PC-3 (cell line): Measurements from ENCODE around the gene POMP. TPM values are rescaled to one million over a fixed set of nuclear protein-coding genes. Genes with fewer than 3 reads are reported as not detected.

Experiments used
- ATAC-seq: fragments of 200-7000 bp; cut with Tn5 transposase; 2 replicates; pipeline ENCODE4 v1.9.1; 2020; ENCODE audit warnings: mild to moderate bottlenecking, moderate library complexity
- BruUV-seq: library from RNA; stranded (reverse); fragments of 400-500 nt; replicated peaks from 2 replicates; lab custom pipeline; 2021; lab: Mats Ljungman, UMichigan
- CTCF ChIA-PET: fragments of 300-600 bp; sonication (Branson Sonifier 250); formaldehyde crosslinking; loops from one replicate; lab custom pipeline; 2022; ENCODE audit warnings: antibody characterized with exemption; lab: Charles Lee
- POLR2A ChIA-PET: fragments of 300-600 bp; sonication (Branson Sonifier 250); formaldehyde crosslinking; loops from one replicate; lab custom pipeline; 2022; ENCODE audit warnings: antibody characterized with exemption; ENCODE audit not compliant: unreplicated experiment; lab: Charles Lee
- DNase-seq: peaks from one replicate; pipeline ENCODE4 v3.0.0-alpha.2; 2015
- H2AFZ ChIP-seq: fragments of 300-600 bp; sonication (generic); 2 replicates; pipeline ENCODE4 v1.6.0; 2016; ENCODE audit warnings: antibody characterized with exemption, low read length
- H3F3A ChIP-seq: fragments of 300-600 bp; sonication (generic); one replicate; pipeline ENCODE4 v1.6.0; 2017; ENCODE audit warnings: antibody characterized with exemption, low read length, control low read depth, mild to moderate bottlenecking; ENCODE audit not compliant: unreplicated experiment
- H3K27ac ChIP-seq: fragments of 300-600 bp; sonication (generic); 2 replicates; pipeline ENCODE4 v1.5.1; 2016; ENCODE audit warnings: mild to moderate bottlenecking, low read length
- H3K27me3 ChIP-seq: fragments of 300-600 bp; sonication (generic); 2 replicates; pipeline ENCODE4 v1.6.1; 2016; ENCODE audit warnings: low read length, mixed read lengths
- H3K36me3 ChIP-seq: fragments of 300-600 bp; sonication (generic); 2 replicates; pipeline ENCODE4 v1.6.1; 2016; ENCODE audit warnings: low read depth, mixed run types, low read length, mixed read lengths
- H3K4me1 ChIP-seq: fragments of 300-600 bp; sonication (generic); 2 replicates; pipeline ENCODE4 v1.5.1; 2016; ENCODE audit warnings: low read length; ENCODE audit not compliant: insufficient read depth
- H3K4me2 ChIP-seq: fragments of 300-600 bp; sonication (generic); 2 replicates; pipeline ENCODE4 v1.6.0; 2016; ENCODE audit warnings: low read length
- H3K4me3 ChIP-seq: fragments of 300-600 bp; sonication (generic); 2 replicates; pipeline ENCODE4 v1.5.1; 2016; ENCODE audit warnings: mild to moderate bottlenecking, low read length, mixed read lengths
- H3K79me2 ChIP-seq: fragments of 300-600 bp; sonication (generic); 2 replicates; pipeline ENCODE4 v1.6.1; 2017; ENCODE audit warnings: low read length, mixed read lengths
- H3K9ac ChIP-seq: fragments of 300-600 bp; sonication (generic); 2 replicates; pipeline ENCODE4 v1.6.0; 2016; ENCODE audit warnings: mild to moderate bottlenecking, low read length
- H3K9me2 ChIP-seq: fragments of 300-600 bp; sonication (generic); replicated peaks from 2 replicates; pipeline ENCODE4 v1.6.1; 2016; ENCODE audit warnings: mixed run types, low read length, mixed read lengths
- H3K9me3 ChIP-seq: fragments of 300-600 bp; sonication (generic); 2 replicates; pipeline ENCODE4 v1.6.1; 2016; ENCODE audit warnings: low read length, mixed read lengths
- H4K20me1 ChIP-seq: fragments of 300-600 bp; sonication (generic); 2 replicates; pipeline ENCODE4 v1.6.1; 2016; ENCODE audit warnings: low read length, mixed read lengths
- CTCF ChIP-seq: fragments of 300-600 bp; sonication (generic); conservative IDR thresholded peaks from 2 replicates; pipeline ENCODE4 v1.5.1; 2017; ENCODE audit warnings: antibody characterized with exemption, low read depth, mild to moderate bottlenecking, low read length
- EZH2 ChIP-seq: fragments of 300-600 bp; sonication (generic); IDR thresholded peaks from one replicate; pipeline ENCODE4 v1.6.1; 2017; ENCODE audit warnings: antibody characterized with exemption, mild to moderate bottlenecking, low read length; ENCODE audit not compliant: unreplicated experiment
- EZH2phosphoT487 ChIP-seq: fragments of 300-600 bp; sonication (generic); IDR thresholded peaks from 2 replicates; pipeline ENCODE4 v1.6.1; 2018; ENCODE audit warnings: mild to moderate bottlenecking, antibody characterized with exemption, low read length, borderline replicate concordance
- intact Hi-C: fragments of 100-400 bp; cut with micrococcal nuclease; formaldehyde crosslinking; loops from 2 replicates; pipeline ENCODE4 v1.9.0; 2023
- total RNA-seq: library from RNA; depleted of rRNA; stranded (reverse); fragments of >200 nt; gene quantifications from 2 replicates; pipeline ENCODE4 v1.2.3, GENCODE V29; 2014

Gene POMP
- total RNA-seq, 1 experiment from 2014 or later: 92.8 TPM

- Histone ChIP-seq H3K9ac (peak overlapping the region; percentile 25; the same call in 1 of the 2 replicates), H3K4me1 (peaks cover 12% of the 10 kb centered on the region), H2AFZ (no peak overlapping the region), H3K4me2 (0 out of 2 replicates have a peak overlapping the region, but pooled peaks have one; percentile 13), H3K79me2 (no peaks in the 10 kb centered on the region), H3K9me2 (no peaks in the 10 kb centered on the region), H3K27ac (peak overlapping the region; percentile 65), H3F3A (no peaks in the 10 kb centered on the region), H3K9me3 (no peaks in the 10 kb centered on the region), H3K27me3 (no peaks in the 10 kb centered on the region), H3K4me3 (no peak overlapping the region), H4K20me1 (no peaks in the 10 kb centered on the region), H3K36me3 (no peaks in the 10 kb centered on the region)
- BruUV-seq: no TSS peak
- ChIA-PET POLR2A (no interaction called here), CTCF (no interaction called here)
- intact Hi-C loops: no loop called here
- peak; percentile 78 for ATAC-seq
- DNase-seq: peak; percentile 71
- TF ChIP-seq CTCF (no peak), EZH2 (no peak), EZH2phosphoT487 (no peak)
These were observed 49.0 kb upstream of the POMP start for GRCh38 chr13:28609926-28610325.

GRCh38 chr13:28610996-28611395 lies 47.9 kb upstream of the POMP start:
- H3K27ac ChIP-seq: no peak overlapping the region
- intact Hi-C loops: no loop called here
- H3K27me3 ChIP-seq: no peaks in the 10 kb centered on the region
- no TSS peak for BruUV-seq
- TF ChIP-seq EZH2 (no peak), EZH2phosphoT487 (no peak), CTCF (no peak)
- CTCF ChIA-PET: no interaction called here
- H3F3A ChIP-seq: no peaks in the 10 kb centered on the region
- no peak for DNase-seq
- no peak overlapping the region for H3K4me3 ChIP-seq
- H3K4me2 ChIP-seq: no peak overlapping the region
- no peak for ATAC-seq
- no peaks in the 10 kb centered on the region for H3K79me2 ChIP-seq
- H3K9ac ChIP-seq: no peak overlapping the region
- POLR2A ChIA-PET: no interaction called here
- no peaks in the 10 kb centered on the region for H3K9me3 ChIP-seq
- no peaks in the 10 kb centered on the region for H3K9me2 ChIP-seq
- H2AFZ ChIP-seq: no peak overlapping the region
- H3K4me1 ChIP-seq: peaks cover 12% of the 10 kb centered on the region
- no peaks in the 10 kb centered on the region for H4K20me1 ChIP-seq
- H3K36me3 ChIP-seq: no peaks in the 10 kb centered on the region

- Histone ChIP-seq H3K9me3 (no peaks in the 10 kb centered on the region), H2AFZ (no peak overlapping the region), H4K20me1 (no peaks in the 10 kb centered on the region), H3K9ac (no peak overlapping the region), H3K79me2 (no peaks in the 10 kb centered on the region), H3F3A (no peaks in the 10 kb centered on the region), H3K9me2 (no peaks in the 10 kb centered on the region), H3K36me3 (no peaks in the 10 kb centered on the region), H3K4me1 (peaks cover 12% of the 10 kb centered on the region), H3K4me3 (no peak overlapping the region), H3K27me3 (no peaks in the 10 kb centered on the region), H3K27ac (no peak overlapping the region), H3K4me2 (no peak overlapping the region)
- no TSS peak for BruUV-seq
- ATAC-seq: no peak
- TF ChIP-seq EZH2 (no peak), EZH2phosphoT487 (no peak), CTCF (no peak)
- CTCF ChIA-PET: no interaction called here
- DNase-seq: no peak
- intact Hi-C loops: no loop called here
- POLR2A ChIA-PET: no interaction called here
These were observed 47.2 kb upstream of the POMP start for GRCh38 chr13:28611654-28612131.
